NCI-H748 treated with DMSO at 0.1 percent for 48 hours (cell line): Measurements from ENCODE around the gene SLC27A2.

Experiments used
- DNase-seq: peaks from one replicate; lab custom pipeline; 2025; lab: John Stamatoyannopoulos, UW

The SLC27A2 gene

DNA sequence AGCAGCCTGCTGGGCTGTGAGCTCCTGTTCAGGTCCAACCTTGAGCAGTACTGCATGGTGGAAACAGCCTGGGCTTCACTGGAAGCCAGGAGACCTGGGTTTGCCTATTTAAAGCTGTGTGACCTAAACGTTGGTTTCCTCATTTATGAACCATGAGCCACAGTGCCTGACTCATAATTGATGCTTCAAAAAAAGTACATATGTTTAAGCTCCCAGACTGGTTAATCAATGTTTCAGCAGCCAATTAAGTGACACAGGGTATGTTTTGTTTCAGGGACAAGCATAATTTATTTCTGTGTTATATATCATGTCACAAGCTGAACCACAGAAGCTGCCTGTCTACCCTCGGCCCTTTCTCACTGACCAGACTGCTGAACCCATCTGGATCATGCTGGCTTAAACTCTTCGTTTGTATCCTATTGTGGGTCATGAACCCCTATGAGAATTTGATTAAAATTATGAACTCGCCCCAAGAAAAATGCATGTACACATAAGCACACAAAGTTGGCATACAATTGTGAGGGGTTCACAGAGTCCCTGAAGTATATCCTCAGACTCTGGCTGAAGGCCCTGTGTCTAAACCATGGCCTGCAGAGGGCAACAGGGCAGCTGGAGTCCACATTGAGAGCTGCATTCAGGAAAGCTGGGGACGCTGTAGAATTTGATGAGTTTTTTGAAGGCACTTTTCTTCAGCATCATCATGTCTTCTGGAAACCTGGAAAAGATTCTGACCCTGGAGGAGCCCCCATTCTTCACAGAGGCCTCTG is 59.9 kb downstream of the SLC27A2 start:
- DNase-seq: no peak

GRCh38 chr15:50244153-50244552 is 62.2 kb downstream of the SLC27A2 start:
- no peak for DNase-seq

DNA sequence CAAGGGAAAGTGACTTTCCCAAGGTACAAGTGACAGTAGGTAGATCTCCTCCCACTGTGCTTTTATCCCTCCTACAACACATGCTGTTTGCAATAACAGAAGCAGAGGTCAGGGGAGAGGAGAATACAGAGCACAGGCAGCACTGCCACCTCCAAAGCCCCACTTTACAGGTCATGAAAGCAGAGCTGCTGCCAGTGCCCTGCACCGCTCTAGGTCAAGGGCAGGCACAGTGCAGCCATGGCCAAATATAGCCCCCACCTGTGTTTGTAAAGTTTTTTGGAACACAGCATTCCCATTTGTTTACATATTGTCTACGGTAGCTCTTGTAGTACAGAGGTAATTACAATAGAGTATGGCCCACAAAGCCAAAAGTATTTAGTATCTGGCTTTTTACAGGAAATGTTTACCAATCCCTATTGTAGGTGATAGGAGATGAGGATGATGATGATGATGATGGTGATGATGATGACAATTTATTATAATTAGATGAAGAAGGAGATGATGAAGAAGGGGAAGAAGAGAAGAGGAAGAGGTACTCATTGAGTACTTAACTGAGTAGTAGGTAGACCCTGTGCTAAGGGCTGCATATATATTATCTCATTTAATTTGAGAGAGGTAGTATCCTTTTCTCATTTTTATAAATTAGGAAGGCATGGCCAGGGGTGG is 63.1 kb downstream of the SLC27A2 start:
- DNase-seq: no peak

DNA sequence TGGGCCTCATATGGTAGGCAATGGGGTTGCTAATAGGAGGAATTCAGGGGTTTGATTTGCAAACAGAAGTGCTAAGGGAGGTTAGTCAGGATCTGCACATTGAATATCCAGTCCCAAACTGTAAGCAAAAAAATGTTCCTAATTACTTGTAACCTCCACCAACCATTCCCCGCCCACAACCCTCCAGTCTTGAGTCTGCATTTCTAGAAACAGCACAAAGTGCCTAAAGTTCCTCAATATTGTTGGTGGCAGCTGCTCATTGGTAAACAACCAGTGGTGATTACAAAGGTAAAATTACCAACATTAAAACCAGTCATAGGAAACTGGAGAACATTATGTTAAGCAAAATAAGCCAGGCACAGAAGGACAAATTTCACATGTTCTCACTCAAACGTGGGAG is 64.6 kb downstream of the SLC27A2 start:
- no peak for DNase-seq

- no peak for DNase-seq
Observed at GRCh38 chr15:50247819-50248655, 66.0 kb downstream of the SLC27A2 start.

DNA sequence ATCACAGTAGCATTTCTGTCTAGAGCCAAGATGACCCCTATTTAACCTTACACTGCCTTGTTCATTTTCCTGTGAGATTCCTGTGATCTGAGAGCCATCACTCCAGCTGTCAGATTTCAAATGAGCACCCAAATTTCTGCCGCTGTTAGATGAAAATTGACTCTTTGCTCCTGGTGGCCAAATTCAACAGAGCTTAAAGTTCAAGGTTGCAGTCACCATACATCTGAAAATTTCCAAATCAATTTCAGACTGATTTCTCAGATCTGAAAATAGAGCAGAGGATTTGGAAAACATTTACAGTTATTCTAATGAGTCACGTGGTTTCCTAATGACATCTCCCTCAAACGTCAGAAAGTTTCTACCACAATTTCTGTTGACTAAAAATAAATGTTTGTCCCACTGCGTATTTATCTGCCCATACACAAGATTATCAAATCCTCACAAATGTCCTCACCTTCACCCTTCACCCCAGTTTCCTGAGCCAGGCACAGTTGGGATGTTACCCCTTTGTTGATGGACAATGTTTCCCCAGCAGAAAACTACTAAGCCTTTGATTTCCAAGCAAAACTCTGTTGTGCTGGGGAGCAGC is 67.1 kb downstream of the SLC27A2 start:
- no peak for DNase-seq

GRCh38 chr15:50249704-50250103 is 67.7 kb downstream of the SLC27A2 start:
- DNase-seq: no peak

DNA sequence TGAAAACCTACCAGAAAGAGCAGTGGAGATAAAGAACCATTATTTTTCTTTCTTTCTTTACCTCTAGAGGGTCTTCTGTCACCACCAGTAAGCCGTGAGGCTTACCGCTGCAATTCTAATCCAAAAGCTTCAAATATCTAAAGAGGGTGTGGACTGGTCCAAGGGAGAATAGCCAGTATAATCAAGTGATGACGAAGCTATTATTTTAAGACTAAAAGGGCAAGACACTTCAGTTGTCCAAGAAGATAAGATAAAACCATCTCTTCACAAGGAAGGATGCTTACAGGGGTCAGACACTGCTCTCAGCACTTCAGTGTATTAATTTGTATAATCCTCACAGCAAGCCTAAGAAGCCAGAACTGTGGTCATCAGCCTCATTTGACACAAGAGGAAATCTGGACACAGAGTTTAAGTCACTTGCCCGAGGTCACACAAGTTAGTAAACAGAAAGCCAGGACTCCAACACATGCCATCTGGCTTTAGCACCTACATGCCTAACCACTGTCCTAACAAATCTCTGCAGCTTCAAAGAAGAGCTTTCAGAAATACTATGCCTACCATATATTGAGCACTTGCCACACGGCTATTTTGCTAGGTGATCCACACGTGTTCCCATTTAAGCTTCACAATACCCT is 68.9 kb downstream of the SLC27A2 start:
- no peak for DNase-seq

GRCh38 chr15:50251638-50252182 is 69.7 kb downstream of the SLC27A2 start:
- DNase-seq: no peak

GRCh38 chr15:50252556-50252955 is 70.6 kb downstream of the SLC27A2 start:
- no peak for DNase-seq

DNA sequence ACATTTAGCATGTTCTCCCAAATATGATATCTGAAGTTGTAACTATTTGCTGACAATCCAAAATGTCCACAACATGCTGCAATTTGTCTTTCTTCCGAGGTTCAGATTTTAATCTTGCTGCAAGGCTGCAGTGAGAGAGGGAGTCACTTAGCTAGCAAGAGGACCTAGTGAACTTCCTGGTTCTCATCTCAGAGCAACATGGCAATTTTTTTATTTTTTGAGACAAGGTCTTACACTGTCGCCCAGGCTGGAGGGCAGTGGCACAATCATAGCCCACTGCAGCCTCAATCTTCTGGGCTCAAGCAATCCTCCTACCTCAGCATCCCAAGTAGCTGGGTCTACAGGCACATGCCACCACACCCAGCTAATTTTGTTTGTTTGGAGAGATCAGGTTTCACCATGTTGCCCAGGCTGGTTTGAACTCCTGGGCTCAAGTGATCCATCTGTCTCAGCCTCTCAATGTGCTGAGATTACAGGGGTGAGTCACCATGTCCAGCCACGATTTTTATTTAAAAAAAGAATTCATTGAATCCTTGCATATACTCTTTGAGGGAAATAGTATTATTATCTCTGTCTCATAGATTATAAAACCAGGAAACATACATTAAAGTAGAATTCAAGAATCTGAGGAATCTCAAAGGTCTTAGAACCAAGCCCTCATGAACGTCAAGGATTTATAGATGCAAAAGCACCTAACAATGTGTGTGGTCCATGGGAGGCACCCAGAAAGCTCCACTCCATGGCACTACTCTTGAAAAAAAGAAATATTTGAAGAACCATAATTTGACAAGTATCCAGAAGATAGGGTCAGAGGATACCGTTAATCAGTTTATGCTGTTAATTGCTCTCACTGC is 74.4 kb downstream of the SLC27A2 start:
- no peak for DNase-seq

DNA sequence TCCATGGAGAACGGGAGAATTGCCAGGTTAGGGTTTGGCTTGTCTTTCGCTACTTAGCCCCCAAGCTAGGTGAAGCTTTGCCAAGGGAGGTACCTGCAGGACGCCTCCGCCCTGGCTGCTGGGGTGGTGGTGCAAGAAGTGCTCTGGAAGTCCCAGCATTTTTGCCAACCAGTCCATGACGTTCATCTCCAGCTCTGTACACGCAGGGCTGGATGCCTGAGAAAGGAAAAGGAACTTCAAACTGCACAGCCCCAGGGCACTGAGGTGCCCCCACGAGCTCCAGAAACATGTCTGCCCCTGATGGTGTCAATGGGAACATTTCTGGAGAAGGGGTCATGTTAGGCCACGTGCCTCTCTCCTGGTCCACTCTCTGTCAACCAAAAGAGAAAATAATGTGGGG is 75.3 kb downstream of the SLC27A2 start:
- no peak for DNase-seq

- no peak for DNase-seq
Observed at GRCh38 chr15:50257924-50258323, 75.9 kb downstream of the SLC27A2 start.

- no peak for DNase-seq
Observed at GRCh38 chr15:50259276-50259675, 77.3 kb downstream of the SLC27A2 start.

DNA sequence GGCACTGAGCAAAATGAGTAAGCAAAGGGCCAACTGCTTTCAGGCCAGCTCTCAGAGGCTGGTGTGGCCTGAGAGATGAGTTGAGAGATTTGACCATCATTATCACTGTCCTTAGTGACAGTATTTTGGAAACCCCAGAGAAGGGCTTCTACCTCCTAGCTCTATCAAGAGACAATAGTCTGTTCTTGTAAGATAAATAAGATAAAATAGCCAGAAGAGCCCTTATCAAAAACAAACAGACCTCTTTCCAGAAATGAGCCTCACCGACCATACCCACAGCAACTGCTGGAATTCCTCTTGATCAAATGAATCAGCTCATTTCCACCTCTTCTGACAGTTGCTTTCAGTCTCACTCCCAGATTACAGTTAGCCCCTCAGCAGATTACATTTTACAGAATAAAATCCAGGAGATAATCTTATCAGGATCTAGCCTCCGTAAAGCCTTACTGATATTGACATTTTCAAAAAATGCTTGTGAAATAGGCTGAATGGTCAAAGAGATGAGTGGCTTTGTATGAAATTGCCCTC is 79.0 kb downstream of the SLC27A2 start:
- DNase-seq: no peak

- DNase-seq: no peak
Observed at GRCh38 chr15:50261981-50262380, 80.0 kb downstream of the SLC27A2 start.

- no peak for DNase-seq
Observed at GRCh38 chr15:50262533-50262932, 80.5 kb downstream of the SLC27A2 start.

GRCh38 chr15:50265620-50266019 is 83.6 kb downstream of the SLC27A2 start, which contains the start of gene HDC:
TSS of gene HDC (minus strand) at chr15:50265726. CDS start at chr15:50265623, 103 bp downstream.
- no peak for DNase-seq

DNA sequence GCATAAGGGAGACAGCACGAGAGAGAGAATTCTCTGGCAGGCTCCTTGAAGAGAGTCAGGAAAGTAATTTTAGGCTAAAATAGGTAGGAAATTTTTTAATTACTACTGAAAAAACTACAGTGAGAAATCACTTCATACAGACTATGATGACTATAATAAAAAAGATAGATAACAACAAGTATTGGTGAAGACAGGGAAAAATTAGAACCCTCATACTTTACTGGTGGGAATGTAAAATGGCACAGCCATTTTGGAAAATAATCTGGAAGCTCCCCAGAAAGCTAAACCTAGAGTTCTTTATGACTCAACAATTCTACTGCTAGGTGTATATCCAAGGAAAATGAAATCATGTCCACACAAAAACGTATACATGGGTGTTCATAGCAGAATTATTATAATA is 85.6 kb downstream of the SLC27A2 start:
- DNase-seq: no peak

DNA sequence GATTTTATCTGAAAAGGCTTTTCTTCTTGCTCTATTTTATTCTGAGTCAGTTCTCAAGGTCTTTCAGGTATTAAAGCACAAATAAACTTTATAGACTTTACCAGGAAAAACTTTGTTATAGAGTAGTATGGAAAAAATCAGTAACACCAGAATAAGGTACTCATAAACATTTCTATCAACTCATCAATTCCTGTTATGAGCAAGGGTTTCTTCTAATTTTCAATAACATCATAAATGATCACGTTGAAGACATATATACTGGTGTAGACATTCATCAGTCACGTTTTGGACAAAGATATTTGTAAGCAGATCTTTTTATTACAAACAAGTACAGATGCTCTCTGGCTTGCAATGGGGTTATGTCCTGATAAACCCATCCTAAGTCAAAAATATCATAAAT is 93.1 kb downstream of the SLC27A2 start:
- no peak for DNase-seq
